Measurements from ENCODE around the gene LAMA5. TPM values are rescaled to one million over a fixed set of nuclear protein-coding genes. Genes with fewer than 3 reads are reported as not detected.
A peak's percentile ranks its signal among the peaks of the same experiment; 100 is the strongest.

The LAMA5 gene
- total and polyA plus RNA-seq, 2 experiments from 2014 or later = 201 to 298 TPM

GRCh38 chr20:62405981-62406513 is 38.9 kb upstream of the LAMA5 start:
- no peaks in the 10 kb centered on the region for H3K9me2 ChIP-seq (ENCODE audit: insufficient read depth)
- TF ChIP-seq ETS1 (IDR thresholded peaks at IDR 0.05) = no peak
- TF ChIP-seq CREB1 (CRISPR knock-in tag; IDR thresholded peaks at IDR 0.05; ENCODE audit: low read depth) = no peak
- no peak for TF ChIP-seq EZH2 (IDR thresholded peaks at IDR 0.05; ENCODE audit: low read depth, unreplicated experiment)
- TF ChIP-seq JUNB (IDR thresholded peaks at IDR 0.05; ENCODE audit: unreplicated experiment) = no peak
- TF ChIP-seq ZNF114 (CRISPR knock-in tag; IDR thresholded peaks at IDR 0.05) = no peak
- no peak for TF ChIP-seq EZH2phosphoT487 (IDR thresholded peaks at IDR 0.05; ENCODE audit: unreplicated experiment)
- no peak for TF ChIP-seq STAT1 (IDR thresholded peaks at IDR 0.05; ENCODE audit: unreplicated experiment)
- no peak for TF ChIP-seq REST (IDR thresholded peaks at IDR 0.05; ENCODE audit: unreplicated experiment)
- TF ChIP-seq NANOG (IDR thresholded peaks at IDR 0.05; ENCODE audit: borderline replicate concordance) = no peak
- TF ChIP-seq, protein P1, sequence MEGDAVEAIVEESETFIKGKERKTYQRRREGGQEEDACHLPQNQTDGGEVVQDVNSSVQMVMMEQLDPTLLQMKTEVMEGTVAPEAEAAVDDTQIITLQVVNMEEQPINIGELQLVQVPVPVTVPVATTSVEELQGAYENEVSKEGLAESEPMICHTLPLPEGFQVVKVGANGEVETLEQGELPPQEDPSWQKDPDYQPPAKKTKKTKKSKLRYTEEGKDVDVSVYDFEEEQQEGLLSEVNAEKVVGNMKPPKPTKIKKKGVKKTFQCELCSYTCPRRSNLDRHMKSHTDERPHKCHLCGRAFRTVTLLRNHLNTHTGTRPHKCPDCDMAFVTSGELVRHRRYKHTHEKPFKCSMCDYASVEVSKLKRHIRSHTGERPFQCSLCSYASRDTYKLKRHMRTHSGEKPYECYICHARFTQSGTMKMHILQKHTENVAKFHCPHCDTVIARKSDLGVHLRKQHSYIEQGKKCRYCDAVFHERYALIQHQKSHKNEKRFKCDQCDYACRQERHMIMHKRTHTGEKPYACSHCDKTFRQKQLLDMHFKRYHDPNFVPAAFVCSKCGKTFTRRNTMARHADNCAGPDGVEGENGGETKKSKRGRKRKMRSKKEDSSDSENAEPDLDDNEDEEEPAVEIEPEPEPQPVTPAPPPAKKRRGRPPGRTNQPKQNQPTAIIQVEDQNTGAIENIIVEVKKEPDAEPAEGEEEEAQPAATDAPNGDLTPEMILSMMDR (conservative IDR thresholded peaks at IDR 0.05; ENCODE audit: low read depth in 2 of 2) = no peak
- no peak for TF ChIP-seq ZNF331 (CRISPR knock-in tag; IDR thresholded peaks at IDR 0.05; ENCODE audit: low read depth)
- TF ChIP-seq, protein P2, sequence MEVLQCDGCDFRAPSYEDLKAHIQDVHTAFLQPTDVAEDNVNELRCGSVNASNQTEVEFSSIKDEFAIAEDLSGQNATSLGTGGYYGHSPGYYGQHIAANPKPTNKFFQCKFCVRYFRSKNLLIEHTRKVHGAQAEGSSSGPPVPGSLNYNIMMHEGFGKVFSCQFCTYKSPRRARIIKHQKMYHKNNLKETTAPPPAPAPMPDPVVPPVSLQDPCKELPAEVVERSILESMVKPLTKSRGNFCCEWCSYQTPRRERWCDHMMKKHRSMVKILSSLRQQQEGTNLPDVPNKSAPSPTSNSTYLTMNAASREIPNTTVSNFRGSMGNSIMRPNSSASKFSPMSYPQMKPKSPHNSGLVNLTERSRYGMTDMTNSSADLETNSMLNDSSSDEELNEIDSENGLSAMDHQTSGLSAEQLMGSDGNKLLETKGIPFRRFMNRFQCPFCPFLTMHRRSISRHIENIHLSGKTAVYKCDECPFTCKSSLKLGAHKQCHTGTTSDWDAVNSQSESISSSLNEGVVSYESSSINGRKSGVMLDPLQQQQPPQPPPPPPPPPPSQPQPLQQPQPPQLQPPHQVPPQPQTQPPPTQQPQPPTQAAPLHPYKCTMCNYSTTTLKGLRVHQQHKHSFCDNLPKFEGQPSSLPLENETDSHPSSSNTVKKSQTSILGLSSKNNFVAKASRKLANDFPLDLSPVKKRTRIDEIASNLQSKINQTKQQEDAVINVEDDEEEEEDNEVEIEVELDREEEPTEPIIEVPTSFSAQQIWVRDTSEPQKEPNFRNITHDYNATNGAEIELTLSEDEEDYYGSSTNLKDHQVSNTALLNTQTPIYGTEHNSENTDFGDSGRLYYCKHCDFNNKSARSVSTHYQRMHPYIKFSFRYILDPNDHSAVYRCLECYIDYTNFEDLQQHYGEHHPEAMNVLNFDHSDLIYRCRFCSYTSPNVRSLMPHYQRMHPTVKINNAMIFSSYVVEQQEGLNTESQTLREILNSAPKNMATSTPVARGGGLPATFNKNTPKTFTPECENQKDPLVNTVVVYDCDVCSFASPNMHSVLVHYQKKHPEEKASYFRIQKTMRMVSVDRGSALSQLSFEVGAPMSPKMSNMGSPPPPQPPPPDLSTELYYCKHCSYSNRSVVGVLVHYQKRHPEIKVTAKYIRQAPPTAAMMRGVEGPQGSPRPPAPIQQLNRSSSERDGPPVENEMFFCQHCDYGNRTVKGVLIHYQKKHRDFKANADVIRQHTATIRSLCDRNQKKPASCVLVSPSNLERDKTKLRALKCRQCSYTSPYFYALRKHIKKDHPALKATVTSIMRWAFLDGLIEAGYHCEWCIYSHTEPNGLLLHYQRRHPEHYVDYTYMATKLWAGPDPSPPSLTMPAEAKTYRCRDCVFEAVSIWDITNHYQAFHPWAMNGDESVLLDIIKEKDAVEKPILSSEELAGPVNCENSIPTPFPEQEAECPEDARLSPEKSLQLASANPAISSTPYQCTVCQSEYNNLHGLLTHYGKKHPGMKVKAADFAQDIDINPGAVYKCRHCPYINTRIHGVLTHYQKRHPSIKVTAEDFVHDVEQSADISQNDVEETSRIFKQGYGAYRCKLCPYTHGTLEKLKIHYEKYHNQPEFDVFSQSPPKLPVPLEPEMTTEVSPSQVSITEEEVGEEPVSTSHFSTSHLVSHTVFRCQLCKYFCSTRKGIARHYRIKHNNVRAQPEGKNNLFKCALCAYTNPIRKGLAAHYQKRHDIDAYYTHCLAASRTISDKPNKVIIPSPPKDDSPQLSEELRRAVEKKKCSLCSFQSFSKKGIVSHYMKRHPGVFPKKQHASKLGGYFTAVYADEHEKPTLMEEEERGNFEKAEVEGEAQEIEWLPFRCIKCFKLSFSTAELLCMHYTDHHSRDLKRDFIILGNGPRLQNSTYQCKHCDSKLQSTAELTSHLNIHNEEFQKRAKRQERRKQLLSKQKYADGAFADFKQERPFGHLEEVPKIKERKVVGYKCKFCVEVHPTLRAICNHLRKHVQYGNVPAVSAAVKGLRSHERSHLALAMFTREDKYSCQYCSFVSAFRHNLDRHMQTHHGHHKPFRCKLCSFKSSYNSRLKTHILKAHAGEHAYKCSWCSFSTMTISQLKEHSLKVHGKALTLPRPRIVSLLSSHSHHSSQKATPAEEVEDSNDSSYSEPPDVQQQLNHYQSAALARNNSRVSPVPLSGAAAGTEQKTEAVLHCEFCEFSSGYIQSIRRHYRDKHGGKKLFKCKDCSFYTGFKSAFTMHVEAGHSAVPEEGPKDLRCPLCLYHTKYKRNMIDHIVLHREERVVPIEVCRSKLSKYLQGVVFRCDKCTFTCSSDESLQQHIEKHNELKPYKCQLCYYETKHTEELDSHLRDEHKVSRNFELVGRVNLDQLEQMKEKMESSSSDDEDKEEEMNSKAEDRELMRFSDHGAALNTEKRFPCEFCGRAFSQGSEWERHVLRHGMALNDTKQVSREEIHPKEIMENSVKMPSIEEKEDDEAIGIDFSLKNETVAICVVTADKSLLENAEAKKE (CRISPR knock-in tag; IDR thresholded peaks at IDR 0.05) = no peak
- TF ChIP-seq POLR2AphosphoS5 (IDR thresholded peaks at IDR 0.05; ENCODE audit: low read depth) = no peak
- no peak overlapping the region for H3K27ac ChIP-seq (ENCODE audit: low read depth)
- H3K27me3 ChIP-seq (ENCODE audit: insufficient read depth) = no peaks in the 10 kb centered on the region
- H3K36me3 ChIP-seq (ENCODE audit: insufficient read depth) = no peaks in the 10 kb centered on the region
- Mint-ChIP-seq H3K4me1 (peaks cover 14% of the 10 kb centered on the region), H3K9me3 (no peaks in the 10 kb centered on the region), H3K27me3 (ENCODE audit: insufficient read depth, low read depth, poor library complexity) (peaks cover 14% of the 10 kb centered on the region), H3K27ac (no peak overlapping the region), H3K4me3 (peak overlapping the region; percentile 72), H3K36me3 (ENCODE audit: low read depth) (0 out of 3 replicates have a peak, but pooled peaks cover under 1% of the 10 kb centered on the region)
- no peaks in the 10 kb centered on the region; the same call in 1 of the 2 replicates for H4K20me1 ChIP-seq (replicated peaks; ENCODE audit: insufficient read depth)
- no peak for DNase-seq (ENCODE audit: low spot score)
- peak overlapping the region; percentile 82 for H3K4me2 ChIP-seq
- H3K4me3 ChIP-seq = peak overlapping the region; percentile 62
- H3K4me1 ChIP-seq (ENCODE audit: insufficient read depth) = no peaks in the 10 kb centered on the region; the same call in 1 of the 2 replicates
- no peaks in the 10 kb centered on the region for H3F3A ChIP-seq (replicated peaks; ENCODE audit: low read depth)
- no peaks in the 10 kb centered on the region for H3K79me2 ChIP-seq (replicated peaks; ENCODE audit: insufficient read depth)
- no peak for ATAC-seq
- H2AFZ ChIP-seq = no peak overlapping the region

All from GM23338 (cell line).